Hepatocyte (in vitro differentiated cells): ENCODE results near the gene TBC1D8. TPM values are rescaled to one million over a fixed set of nuclear protein-coding genes. Genes with fewer than 3 reads are reported as not detected.

ENCODE experiments used
- DNase-seq: peaks from one replicate; pipeline ENCODE4 v3.0.0-alpha.2; 2016; ENCODE audit warnings: low spot score
- H2AFZ ChIP-seq: fragments of 200-600 bp; sonication (generic); 2 replicates; pipeline ENCODE4 v1.6.0; 2016; ENCODE audit warnings: antibody characterized with exemption, mild to moderate bottlenecking
- H3K27ac ChIP-seq: fragments of 200-600 bp; sonication (generic); 2 replicates; pipeline ENCODE4 v1.5.1; 2016; ENCODE audit warnings: mild to moderate bottlenecking
- H3K27me3 ChIP-seq: fragments of 200-600 bp; sonication (generic); 2 replicates; pipeline ENCODE4 v1.6.1; 2016
- H3K36me3 ChIP-seq: fragments of 200-600 bp; sonication (generic); replicated peaks from 2 replicates; pipeline ENCODE4 v1.5.1; 2016; ENCODE audit warnings: low read depth; ENCODE audit not compliant: insufficient read depth
- H3K4me1 ChIP-seq: fragments of 200-600 bp; sonication (generic); 2 replicates; pipeline ENCODE4 v1.5.1; 2016; ENCODE audit warnings: mild to moderate bottlenecking, moderate library complexity; ENCODE audit not compliant: insufficient read depth
- H3K4me2 ChIP-seq: fragments of 200-600 bp; sonication (generic); 2 replicates; pipeline ENCODE4 v1.6.0; 2016
- H3K4me3 ChIP-seq: fragments of 200-600 bp; sonication (generic); 2 replicates; pipeline ENCODE4 v1.5.1; 2016; ENCODE audit warnings: mild to moderate bottlenecking
- H3K79me2 ChIP-seq: fragments of 200-600 bp; sonication (generic); 2 replicates; pipeline ENCODE4 v1.6.0; 2017; ENCODE audit warnings: mild to moderate bottlenecking
- H3K9me2 ChIP-seq: fragments of 200-600 bp; sonication (generic); replicated peaks from 2 replicates; pipeline ENCODE4 v1.6.0; 2017; ENCODE audit warnings: mild to moderate bottlenecking; ENCODE audit not compliant: insufficient read depth
- H3K9me3 ChIP-seq: fragments of 200-600 bp; sonication (generic); 2 replicates; pipeline ENCODE4 v1.5.1; 2016; ENCODE audit warnings: low read depth, mild to moderate bottlenecking
- H4K20me1 ChIP-seq: fragments of 200-600 bp; sonication (generic); 2 replicates; pipeline ENCODE4 v1.6.0; 2016; ENCODE audit warnings: mild to moderate bottlenecking; ENCODE audit not compliant: insufficient read depth, poor library complexity, severe bottlenecking
- EZH2 ChIP-seq: fragments of 200-600 bp; sonication (generic); IDR thresholded peaks from 2 replicates; pipeline ENCODE4 v1.6.1; 2016; ENCODE audit warnings: antibody characterized with exemption, mild to moderate bottlenecking, borderline replicate concordance
- EZH2phosphoT487 ChIP-seq: fragments of 200-600 bp; sonication (generic); IDR thresholded peaks from one replicate; pipeline ENCODE4 v1.6.1; 2018; ENCODE audit warnings: antibody characterized with exemption, mild to moderate bottlenecking, low read depth, moderate library complexity; ENCODE audit not compliant: unreplicated experiment, severe bottlenecking
- WGBS: methylation state at CpG from one replicate; pipeline ENCODE4 v1.1.6; 2016; ENCODE audit warnings: low lambda C conversion rate; ENCODE audit errors: missing lambda C conversion rate; 5-methylcytosine and 5-hydroxymethylcytosine counted together
- polyA plus RNA-seq: library from polyadenylated mRNA; unstranded; fragments of >200 nt; fragmentation: Nextera tagmentation; extraction: Ambion mirVana; gene quantifications from 2 replicates; pipeline ENCODE4 v1.2.1, GENCODE V29; 2016
- total RNA-seq: library from RNA; depleted of rRNA; stranded (reverse); fragments of >200 nt; gene quantifications from 2 replicates; pipeline ENCODE4 v1.2.3, GENCODE V29; 2014
- TF ChIP-seq, protein P1 (sequence below): fragments of 200-600 bp; sonication (generic); IDR thresholded peaks from 2 replicates; pipeline ENCODE4 v1.5.1; 2016; ENCODE audit warnings: antibody characterized with exemption, mild to moderate bottlenecking; ENCODE audit not compliant: poor library complexity

The TBC1D8 gene
- total and polyA plus RNA-seq, 2 experiments from 2014 or later, result 10.1 to 15.8 TPM

DNA sequence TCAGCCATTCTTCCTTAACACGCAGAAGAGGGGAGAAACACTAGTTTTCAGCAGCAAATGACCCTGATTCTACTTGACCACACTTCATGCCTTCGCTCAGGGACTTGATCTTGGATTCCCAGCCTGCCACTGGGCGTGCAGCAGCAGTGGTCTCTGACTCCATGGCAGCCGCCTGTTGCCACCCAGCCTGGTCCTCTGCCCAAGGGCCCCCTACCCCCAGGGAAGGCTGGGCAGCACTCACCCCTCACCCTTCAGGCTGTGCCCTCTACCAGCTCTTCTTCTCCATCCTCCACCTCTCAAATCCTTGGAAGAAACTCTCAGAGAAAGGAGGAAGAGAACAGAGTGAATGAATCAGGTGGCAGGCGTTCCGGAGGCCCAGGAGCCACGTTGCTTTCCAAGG, 181.2 kb downstream of the TBC1D8 start:
- no peaks in the 10 kb centered on the region for H3K9me3 ChIP-seq
- no peak overlapping the region for H2AFZ ChIP-seq
- H3K9me2 ChIP-seq, result no peaks in the 10 kb centered on the region
- no peak overlapping the region for H3K27ac ChIP-seq
- no peak overlapping the region for H3K4me3 ChIP-seq
- 91% methylated on average over 7 of the region's 7 CpGs for WGBS
- no peak for DNase-seq
- H3K4me1 ChIP-seq, result no peaks in the 10 kb centered on the region
- no peaks in the 10 kb centered on the region for H3K36me3 ChIP-seq
- no peaks in the 10 kb centered on the region for H4K20me1 ChIP-seq
- H3K4me2 ChIP-seq, result no peak overlapping the region
- TF ChIP-seq, protein P1, sequence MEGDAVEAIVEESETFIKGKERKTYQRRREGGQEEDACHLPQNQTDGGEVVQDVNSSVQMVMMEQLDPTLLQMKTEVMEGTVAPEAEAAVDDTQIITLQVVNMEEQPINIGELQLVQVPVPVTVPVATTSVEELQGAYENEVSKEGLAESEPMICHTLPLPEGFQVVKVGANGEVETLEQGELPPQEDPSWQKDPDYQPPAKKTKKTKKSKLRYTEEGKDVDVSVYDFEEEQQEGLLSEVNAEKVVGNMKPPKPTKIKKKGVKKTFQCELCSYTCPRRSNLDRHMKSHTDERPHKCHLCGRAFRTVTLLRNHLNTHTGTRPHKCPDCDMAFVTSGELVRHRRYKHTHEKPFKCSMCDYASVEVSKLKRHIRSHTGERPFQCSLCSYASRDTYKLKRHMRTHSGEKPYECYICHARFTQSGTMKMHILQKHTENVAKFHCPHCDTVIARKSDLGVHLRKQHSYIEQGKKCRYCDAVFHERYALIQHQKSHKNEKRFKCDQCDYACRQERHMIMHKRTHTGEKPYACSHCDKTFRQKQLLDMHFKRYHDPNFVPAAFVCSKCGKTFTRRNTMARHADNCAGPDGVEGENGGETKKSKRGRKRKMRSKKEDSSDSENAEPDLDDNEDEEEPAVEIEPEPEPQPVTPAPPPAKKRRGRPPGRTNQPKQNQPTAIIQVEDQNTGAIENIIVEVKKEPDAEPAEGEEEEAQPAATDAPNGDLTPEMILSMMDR, result no peak
- TF ChIP-seq EZH2, result no peak
- H3K79me2 ChIP-seq, result no peaks in the 10 kb centered on the region
- no peaks in the 10 kb centered on the region for H3K27me3 ChIP-seq

DNA sequence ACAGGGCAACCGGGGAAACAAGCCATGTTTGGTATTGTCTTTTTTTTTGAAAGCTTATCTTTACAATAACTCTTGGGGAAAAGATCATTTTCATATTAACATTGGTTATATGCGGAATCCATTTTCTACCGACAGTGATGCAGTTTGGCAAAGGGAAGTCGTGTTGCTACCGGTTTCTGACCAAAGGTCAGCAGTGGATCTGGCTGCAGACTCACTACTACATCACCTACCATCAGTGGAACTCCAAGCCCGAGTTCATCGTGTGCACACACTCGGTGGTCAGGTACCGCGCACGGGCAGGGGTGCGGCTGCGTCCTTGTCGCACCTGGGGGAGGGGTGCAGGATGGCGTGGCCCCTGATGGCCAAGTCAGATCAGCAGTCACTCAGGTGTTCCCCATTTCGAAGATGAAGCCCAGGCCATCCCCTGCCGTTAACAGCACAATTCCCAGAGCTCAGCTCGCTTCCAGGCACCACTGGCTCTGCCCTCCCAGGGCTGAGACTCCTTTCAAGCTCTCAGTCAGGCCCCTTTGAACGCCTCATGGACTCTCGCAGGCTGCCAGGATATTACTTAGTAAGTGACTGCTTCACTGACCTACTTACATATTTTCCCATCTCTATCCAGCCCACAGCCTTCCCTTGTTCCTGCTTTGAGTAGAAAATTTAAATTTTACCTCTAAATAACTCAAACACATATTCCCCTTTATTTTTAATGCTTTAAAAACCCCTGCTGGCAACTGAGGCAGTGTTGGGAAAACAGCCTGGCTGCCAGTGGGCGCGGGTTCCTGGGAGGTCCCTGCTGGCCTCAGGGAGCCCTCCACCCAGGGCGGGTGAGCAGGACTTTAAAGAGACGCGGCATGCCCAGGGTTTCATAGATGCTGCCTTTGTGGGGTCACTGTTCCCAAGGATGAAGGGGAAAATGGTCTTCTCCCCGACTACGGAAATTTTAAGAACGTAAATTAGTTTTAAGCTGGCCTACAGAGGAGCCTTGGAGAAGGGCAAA, 182.7 kb downstream of the TBC1D8 start:
- Histone ChIP-seq H3K79me2 (no peaks in the 10 kb centered on the region), H3K4me1 (no peaks in the 10 kb centered on the region), H3K9me2 (no peaks in the 10 kb centered on the region), H3K27ac (no peak overlapping the region), H4K20me1 (no peaks in the 10 kb centered on the region), H2AFZ (no peak overlapping the region), H3K4me2 (no peak overlapping the region), H3K4me3 (no peak overlapping the region), H3K36me3 (no peaks in the 10 kb centered on the region), H3K27me3 (no peaks in the 10 kb centered on the region), H3K9me3 (no peaks in the 10 kb centered on the region)
- WGBS, result 96% methylated on average over 28 of the region's 28 CpGs
- TF ChIP-seq EZH2, result no peak
- TF ChIP-seq, protein P1, result no peak
- no peak for TF ChIP-seq EZH2phosphoT487
- no peak for DNase-seq

DNA sequence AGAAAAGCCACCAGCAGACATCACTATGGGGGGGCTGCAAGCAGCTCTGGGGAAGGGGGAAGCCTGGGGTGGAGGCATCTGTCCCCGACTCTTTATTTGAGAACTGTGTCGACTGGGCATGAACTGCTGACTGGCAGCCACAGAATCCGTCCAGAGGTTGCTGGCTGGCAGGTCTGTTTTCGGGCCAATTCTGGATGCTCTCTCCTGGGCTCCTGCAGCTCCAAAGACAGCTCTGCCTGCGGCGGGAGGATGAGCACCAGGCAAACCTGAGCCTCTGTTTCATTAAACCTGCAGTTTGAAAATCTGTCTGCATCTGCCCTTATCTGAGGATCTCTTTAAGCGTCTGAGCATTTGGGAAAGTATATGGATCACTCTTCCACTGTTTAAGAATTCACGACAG, 183.5 kb downstream of the TBC1D8 start:
- no peaks in the 10 kb centered on the region for H3K79me2 ChIP-seq
- WGBS, result 81% methylated on average over 8 of the region's 8 CpGs
- H3K4me2 ChIP-seq, result no peak overlapping the region
- H3K36me3 ChIP-seq, result no peaks in the 10 kb centered on the region
- H3K9me2 ChIP-seq, result no peaks in the 10 kb centered on the region
- H4K20me1 ChIP-seq, result no peaks in the 10 kb centered on the region
- no peak overlapping the region for H2AFZ ChIP-seq
- no peak overlapping the region for H3K27ac ChIP-seq
- H3K27me3 ChIP-seq, result no peaks in the 10 kb centered on the region
- no peaks in the 10 kb centered on the region for H3K9me3 ChIP-seq
- no peak overlapping the region for H3K4me3 ChIP-seq
- DNase-seq, result no peak
- no peak for TF ChIP-seq EZH2phosphoT487
- TF ChIP-seq EZH2, result no peak
- TF ChIP-seq, protein P1, result no peak
- H3K4me1 ChIP-seq, result no peaks in the 10 kb centered on the region
